ENCODE results near the gene HSD17B1. TPM values are rescaled to one million over a fixed set of nuclear protein-coding genes. Genes with fewer than 3 reads are reported as not detected.

HSD17B1 gene
- total and polyA plus RNA-seq, 2 of the 4 experiments (the other 2 are of a cell fraction) = 0.72 to 1.4 TPM

GRCh38 chr17:42522263-42522790, 30.4 kb upstream of the HSD17B1 start:
- dilution Hi-C loops (cut with HindIII; ENCODE audit: low sequenced_read_pairs, unreplicated experiment) (no loop called here), in situ Hi-C loops (cut with MboI; ENCODE audit: low sequenced_read_pairs) (loop anchor here (5.0 to 10.0 kb wide), 2 partner anchors 200 to 298 kb away; no protein-coding TSS in a partner anchor), intact Hi-C loops (cut with micrococcal nuclease) (loop anchor here (10.0 kb wide), 1 partner anchor 388 kb away; no protein-coding TSS in a partner anchor)
- Histone ChIP-seq H3K18ac (ENCODE audit: low read depth, low read length) (peak overlapping the region; percentile 97), H3K36me3 (ENCODE audit: control insufficient read depth, insufficient read depth, low read length) (peaks cover 2% of the 10 kb centered on the region; the same call in 1 of the 2 replicates), H3K79me1 (ENCODE audit: low read depth in 1 of 2, low read length in 2 of 2) (peaks cover 9 to 52% of the 10 kb centered on the region in 2 experiments; a peak in 3 of 4 replicates), H3K4me1 (ENCODE audit: control insufficient read depth, insufficient read depth, low read length) (peaks cover 54% of the 10 kb centered on the region), H3K9me1 (ENCODE audit: insufficient read depth, low read length) (peaks cover 36% of the 10 kb centered on the region), H2BK5ac (ENCODE audit: low read depth, low read length, poor library complexity, severe bottlenecking) (peak overlapping the region; percentile 99), H4K20me1 (ENCODE audit: insufficient read depth, low read length) (no peaks in the 10 kb centered on the region; the same call in 1 of the 2 replicates), H2AK5ac (ENCODE audit: low read depth, low read length) (peak overlapping the region; percentile 100), H3K9me3 (ENCODE audit: control insufficient read depth, insufficient read depth, low read length) (no peaks in the 10 kb centered on the region), H4K91ac (ENCODE audit: insufficient read depth, low read depth, low read length) (peak overlapping the region; percentile 100), H3K27ac (ENCODE audit: insufficient read depth, low read length) (peak overlapping the region; percentile 99), H2BK15ac (ENCODE audit: low read depth, low read length) (peak overlapping the region; percentile 100; the same call in 2 of the 3 replicates), H3K14ac (replicated peaks; ENCODE audit: low read depth, low read length) (peak overlapping the region; percentile 99), H3K23ac (ENCODE audit: low read depth, low read length) (peak overlapping the region; percentile 99), H4K5ac (ENCODE audit: low read depth, low read length) (peak overlapping the region; percentile 81), H2AFZ (replicated peaks; ENCODE audit: low read length, poor library complexity) (peak overlapping the region; percentile 12), H4K8ac (ENCODE audit: low read depth in 2 of 2, low read length in 2 of 2) (peak overlapping the region; percentile 99 to 100), H2AK9ac (replicated peaks; ENCODE audit: low read depth, low read length, poor library complexity) (peak overlapping the region; percentile 100), H2BK20ac (ENCODE audit: low read depth, low read length) (peak overlapping the region; percentile 98), H3K4ac (ENCODE audit: low read depth, low read length) (peak overlapping the region; percentile 100), H3K9ac (ENCODE audit: low read depth, low read length) (peak overlapping the region; percentile 83), H3K4me3 (ENCODE audit: insufficient read depth, low read depth, low read length) (no peak overlapping the region), H3K56ac (ENCODE audit: extremely low read depth, insufficient read depth, low read length) (peak overlapping the region; percentile 64; the same call in 1 of the 2 replicates), H2BK120ac (ENCODE audit: low read depth, low read length) (peak overlapping the region; percentile 100), H3K27me3 (ENCODE audit: control insufficient read depth, insufficient read depth, low read length) (no peaks in the 10 kb centered on the region), H3K4me2 (ENCODE audit: low read depth, low read length) (no peak overlapping the region)
- CTCF ChIA-PET = no interaction called here
- no peak for TF ChIP-seq CHD1 (IDR thresholded peaks at IDR 0.05; ENCODE audit: low read depth, low read length)
- WGBS, 2 experiments (ENCODE audit: extremely low coverage in 2 of 2, insufficient read length in 1 of 2) = 100% methylated on average over 1 of the region's 9 CpGs; no CpG with 5 or more reads in 1 of the 2 experiments
- POLR2A ChIA-PET (ENCODE audit: unreplicated experiment) = interaction anchor here (0.5 kb wide), 1 partner anchor 429 kb away, joined by 3 read pairs; no protein-coding TSS in a partner anchor
- no peak for DNase-seq
- no TSS peak for BruUV-seq (replicated peaks)
- ATAC-seq (ENCODE audit: low read depth) = no peak

All from IMR-90 (cell line).